AG09319 (cell line): ENCODE results near the gene ARAF.

Experiments
- DNase-seq: peaks from one replicate; pipeline ENCODE4 v3.0.0-alpha.2; 2010; ENCODE audit warnings: low read depth; ENCODE audit errors: extremely low read depth
- CTCF ChIP-seq: IDR thresholded peaks from 2 replicates; pipeline ENCODE4 v1.5.1; 2011; ENCODE audit warnings: low read depth, mild to moderate bottlenecking, inconsistent platforms, low read length, moderate library complexity

ARAF gene

GRCh38 chrX:47568656-47569295, 7.8 kb downstream of the ARAF start:
- no peak for DNase-seq
- TF ChIP-seq CTCF: peak; percentile 23

- TF ChIP-seq CTCF: no peak
- no peak for DNase-seq
Measured at GRCh38 chrX:47570794-47571193, 9.8 kb downstream of the ARAF start.

- no peak for TF ChIP-seq CTCF
- DNase-seq: no peak
Measured at GRCh38 chrX:47571215-47571614, 10.2 kb downstream of the ARAF start.

- DNase-seq: no peak
Measured at GRCh38 chrX:47571896-47572295, 10.9 kb downstream of the ARAF start.

GRCh38 chrX:47572773-47573340, 11.9 kb downstream of the ARAF start:
- no peak for DNase-seq
- TF ChIP-seq CTCF: no peak

More at GRCh38 chrX:47571896-47572295, 10.9 kb downstream of the ARAF start:
- no peak for TF ChIP-seq CTCF

- DNase-seq: no peak
- TF ChIP-seq CTCF: no peak
Measured at GRCh38 chrX:47573341-47574075, 12.5 kb downstream of the ARAF start.

GRCh38 chrX:47574076-47574546, 13.1 kb downstream of the ARAF start:
- TF ChIP-seq CTCF: no peak
- DNase-seq: no peak
